ACC112 (cell line): ENCODE measurements around the gene FAM184A.

Experiments used
- H2AFZ ChIP-seq: fragments of 200-600 bp; sonication (generic); one replicate; pipeline ENCODE4 v1.6.0; 2017; ENCODE audit warnings: antibody characterized with exemption, low read length; ENCODE audit not compliant: unreplicated experiment
- H3K27ac ChIP-seq: fragments of 200-600 bp; sonication (generic); 2 replicates; pipeline ENCODE4 v1.5.1; 2014; ENCODE audit warnings: low read depth, mild to moderate bottlenecking, antibody characterized with exemption, low read length, moderate library complexity
- H3K27me3 ChIP-seq: fragments of 200-600 bp; sonication (generic); 2 replicates; pipeline ENCODE4 v1.6.1; 2014; ENCODE audit warnings: mild to moderate bottlenecking, antibody characterized with exemption, low read length, moderate library complexity, mixed read lengths; ENCODE audit not compliant: insufficient read depth
- H3K36me3 ChIP-seq: fragments of 200-600 bp; sonication (generic); 2 replicates; pipeline ENCODE4 v1.6.1; 2016; ENCODE audit warnings: mild to moderate bottlenecking, antibody characterized with exemption, low read length, moderate library complexity, mixed read lengths; ENCODE audit not compliant: insufficient read depth
- H3K4me1 ChIP-seq: fragments of 200-600 bp; sonication (generic); one replicate; pipeline ENCODE4 v1.6.1; 2016; ENCODE audit warnings: low read length, mixed read lengths; ENCODE audit not compliant: insufficient read depth, unreplicated experiment, control insufficient read depth
- H3K4me3 ChIP-seq: fragments of 200-600 bp; sonication (generic); 2 replicates; pipeline ENCODE4 v1.5.1; 2014; ENCODE audit warnings: mild to moderate bottlenecking, low read depth, low read length
- H3K79me2 ChIP-seq: fragments of 200-600 bp; sonication (generic); one replicate; pipeline ENCODE4 v1.6.0; 2016; ENCODE audit warnings: low read length; ENCODE audit not compliant: control insufficient read depth, unreplicated experiment, insufficient read depth

FAM184A gene

GRCh38 chr6:118933855-118934460, 144.5 kb downstream of the FAM184A start:
- Histone ChIP-seq H3K79me2 (peaks cover 8% of the 10 kb centered on the region), H3K27ac (no peak overlapping the region), H2AFZ (peak overlapping the region; percentile 97), H3K27me3 (no peaks in the 10 kb centered on the region), H3K4me3 (peak overlapping the region; percentile 99), H3K4me1 (peaks cover 15% of the 10 kb centered on the region), H3K36me3 (0 out of 2 replicates have a peak, but pooled peaks cover 3% of the 10 kb centered on the region)

- Histone ChIP-seq H3K4me1 (peaks cover 15% of the 10 kb centered on the region), H3K79me2 (peaks cover 8% of the 10 kb centered on the region), H3K27me3 (no peaks in the 10 kb centered on the region), H3K27ac (no peak overlapping the region), H2AFZ (no peak overlapping the region), H3K36me3 (0 out of 2 replicates have a peak, but pooled peaks cover 3% of the 10 kb centered on the region), H3K4me3 (no peak overlapping the region)
Observed at GRCh38 chr6:118932421-118932820, 146.0 kb downstream of the FAM184A start.

GRCh38 chr6:118931436-118931835, 147.0 kb downstream of the FAM184A start:
- H3K36me3 ChIP-seq = 0 out of 2 replicates have a peak, but pooled peaks cover 3% of the 10 kb centered on the region
- H3K79me2 ChIP-seq = peaks cover 8% of the 10 kb centered on the region
- H3K27ac ChIP-seq = no peak overlapping the region
- peaks cover 15% of the 10 kb centered on the region for H3K4me1 ChIP-seq
- H3K4me3 ChIP-seq = no peak overlapping the region
- H2AFZ ChIP-seq = no peak overlapping the region
- no peaks in the 10 kb centered on the region for H3K27me3 ChIP-seq

GRCh38 chr6:118930680-118931079, 147.8 kb downstream of the FAM184A start:
- Histone ChIP-seq H3K36me3 (0 out of 2 replicates have a peak, but pooled peaks cover 3% of the 10 kb centered on the region), H3K4me1 (peaks cover 11% of the 10 kb centered on the region), H3K27ac (no peak overlapping the region), H2AFZ (no peak overlapping the region), H3K4me3 (no peak overlapping the region), H3K27me3 (no peaks in the 10 kb centered on the region), H3K79me2 (peaks cover 8% of the 10 kb centered on the region)

- H3K36me3 ChIP-seq = peaks cover 18% of the 10 kb centered on the region; the same call in 1 of the 2 replicates
- H3K27ac ChIP-seq = no peak overlapping the region
- no peaks in the 10 kb centered on the region for H3K27me3 ChIP-seq
- no peak overlapping the region for H2AFZ ChIP-seq
- H3K79me2 ChIP-seq = no peaks in the 10 kb centered on the region
- H3K4me3 ChIP-seq = no peak overlapping the region
- H3K4me1 ChIP-seq = no peaks in the 10 kb centered on the region
Observed at GRCh38 chr6:118923035-118923434, 155.4 kb downstream of the FAM184A start.

GRCh38 chr6:118921084-118921483, 157.4 kb downstream of the FAM184A start:
- no peak overlapping the region for H2AFZ ChIP-seq
- no peak overlapping the region for H3K4me3 ChIP-seq
- peaks cover 21% of the 10 kb centered on the region for H3K36me3 ChIP-seq
- H3K27me3 ChIP-seq = no peaks in the 10 kb centered on the region
- no peaks in the 10 kb centered on the region for H3K79me2 ChIP-seq
- H3K4me1 ChIP-seq = no peaks in the 10 kb centered on the region
- no peak overlapping the region for H3K27ac ChIP-seq

- H3K4me3 ChIP-seq = no peak overlapping the region
- peaks cover 23% of the 10 kb centered on the region for H3K36me3 ChIP-seq
- no peaks in the 10 kb centered on the region for H3K27me3 ChIP-seq
- no peak overlapping the region for H2AFZ ChIP-seq
- H3K27ac ChIP-seq = no peak overlapping the region
- no peaks in the 10 kb centered on the region for H3K4me1 ChIP-seq
- H3K79me2 ChIP-seq = no peaks in the 10 kb centered on the region
Observed at GRCh38 chr6:118918329-118918725, 160.1 kb downstream of the FAM184A start.

- H2AFZ ChIP-seq = no peak overlapping the region
- H3K36me3 ChIP-seq = peaks cover 23% of the 10 kb centered on the region
- H3K27me3 ChIP-seq = no peaks in the 10 kb centered on the region
- H3K79me2 ChIP-seq = no peaks in the 10 kb centered on the region
- no peaks in the 10 kb centered on the region for H3K4me1 ChIP-seq
- H3K27ac ChIP-seq = no peak overlapping the region
- no peak overlapping the region for H3K4me3 ChIP-seq
Observed at GRCh38 chr6:118917546-118918328, 160.7 kb downstream of the FAM184A start.

GRCh38 chr6:118914598-118914997, 163.9 kb downstream of the FAM184A start:
- Histone ChIP-seq H3K4me1 (no peaks in the 10 kb centered on the region), H3K4me3 (no peak overlapping the region), H3K79me2 (no peaks in the 10 kb centered on the region), H2AFZ (no peak overlapping the region), H3K27ac (no peak overlapping the region), H3K36me3 (peaks cover 26% of the 10 kb centered on the region), H3K27me3 (no peaks in the 10 kb centered on the region)

- Histone ChIP-seq H3K27ac (no peak overlapping the region), H2AFZ (no peak overlapping the region), H3K79me2 (no peaks in the 10 kb centered on the region), H3K4me1 (no peaks in the 10 kb centered on the region), H3K36me3 (peaks cover 35% of the 10 kb centered on the region), H3K4me3 (no peak overlapping the region), H3K27me3 (no peaks in the 10 kb centered on the region)
Observed at GRCh38 chr6:118913161-118913560, 165.3 kb downstream of the FAM184A start.

- H3K4me1 ChIP-seq = no peaks in the 10 kb centered on the region
- peaks cover 35% of the 10 kb centered on the region for H3K36me3 ChIP-seq
- no peak overlapping the region for H2AFZ ChIP-seq
- no peak overlapping the region for H3K4me3 ChIP-seq
- no peak overlapping the region for H3K27ac ChIP-seq
- no peaks in the 10 kb centered on the region for H3K27me3 ChIP-seq
- H3K79me2 ChIP-seq = no peaks in the 10 kb centered on the region
Observed at GRCh38 chr6:118912646-118913045, 165.8 kb downstream of the FAM184A start.
